CD4-positive, alpha-beta memory T cell (primary cell): ENCODE data around the gene ERC2. TPM values are rescaled to one million over a fixed set of nuclear protein-coding genes. Genes with fewer than 3 reads are reported as not detected.

Experiments used
- CTCF ChIA-PET: fragments of 350-600 bp; sonication (Branson Sonifier 250); formaldehyde crosslinking; loops from one replicate; lab custom pipeline; 2021; ENCODE audit warnings: inconsistent platforms; ENCODE audit not compliant: partially characterized antibody; lab: Charles Lee
- POLR2A ChIA-PET: fragments of 350-600 bp; sonication (Branson Sonifier 250); formaldehyde crosslinking; loops from one replicate; lab custom pipeline; 2021; ENCODE audit not compliant: partially characterized antibody; lab: Charles Lee
- DNase-seq, 5 donors: peaks; one replicate each; pipeline versions ENCODE4 v3.0.0 to v3.0.0-alpha.2; 2020 to 2022; ENCODE audit warnings: mixed read lengths in 1 of 5
- H3K27ac ChIP-seq: one replicate; pipeline ENCODE4 v1.7.0; 2013; ENCODE audit warnings: low read depth, low read length
- H3K27me3 ChIP-seq: 2 replicates; pipeline ENCODE4 v1.7.0; 2013; ENCODE audit warnings: mild to moderate bottlenecking, low read length, moderate library complexity; ENCODE audit not compliant: insufficient read depth
- H3K36me3 ChIP-seq: 2 replicates; pipeline ENCODE4 v1.7.0; 2013; ENCODE audit warnings: mild to moderate bottlenecking, low read length, moderate library complexity; ENCODE audit not compliant: insufficient read depth
- H3K4me1 ChIP-seq: 2 replicates; pipeline ENCODE4 v1.7.0; 2013; ENCODE audit warnings: mild to moderate bottlenecking, low read length, moderate library complexity; ENCODE audit not compliant: insufficient read depth
- H3K4me3 ChIP-seq, 2 donors: one replicate each; pipeline ENCODE4 v1.7.0; 2013; ENCODE audit warnings: low read length in 2 of 2, mild to moderate bottlenecking in 1 of 2
- H3K9me3 ChIP-seq, 2 donors: one replicate each; pipeline ENCODE4 v1.7.0; 2013; ENCODE audit warnings: low read length in 2 of 2, control low read depth in 1 of 2; ENCODE audit not compliant: control insufficient read depth in 1 of 2
- H3K27ac Mint-ChIP-seq, 7 donors: one replicate each; pipeline ENCODE4 v1.8.0; 2020 to 2021; ENCODE audit warnings: mixed read lengths in 7 of 7, mild to moderate bottlenecking in 6 of 7, inconsistent platforms in 3 of 7, moderate library complexity in 3 of 7
- H3K27me3 Mint-ChIP-seq, 2 donors: one replicate each; pipeline ENCODE4 v1.8.0; 2020 to 2021; ENCODE audit warnings: mixed read lengths in 2 of 2
- H3K36me3 Mint-ChIP-seq, 2 donors: one replicate each; pipeline ENCODE4 v1.8.0; 2020 to 2021; ENCODE audit warnings: mixed read lengths in 2 of 2, inconsistent platforms in 1 of 2, mild to moderate bottlenecking in 1 of 2
- H3K4me1 Mint-ChIP-seq, 4 donors: one replicate each; pipeline ENCODE4 v1.8.0; 2020 to 2021; ENCODE audit warnings: mixed read lengths in 4 of 4, mild to moderate bottlenecking in 1 of 4
- H3K4me3 Mint-ChIP-seq, 8 donors: one replicate each; pipeline ENCODE4 v1.8.0; 2020 to 2021; ENCODE audit warnings: mixed read lengths in 8 of 8, mild to moderate bottlenecking in 7 of 8, moderate library complexity in 6 of 8, inconsistent platforms in 3 of 8
- H3K9me3 Mint-ChIP-seq, 8 donors: one replicate each; pipeline ENCODE4 v1.8.0; 2020 to 2021; ENCODE audit warnings: mixed read lengths in 8 of 8, mild to moderate bottlenecking in 5 of 8, inconsistent platforms in 3 of 8, moderate library complexity in 1 of 8
- intact Hi-C: fragments of 100-400 bp; cut with micrococcal nuclease; formaldehyde crosslinking; loops from one replicate; pipeline ENCODE4 v1.15.1; 2023
- polyA plus RNA-seq, 2 donors: library from polyadenylated mRNA; unstranded; fragments of 300-500 nt; fragmentation: Illumina TruSeq; gene quantifications; one replicate each; pipeline ENCODE4 v1.2.3, GENCODE V29; 2021
- total RNA-seq, 2 experiments: library from RNA; stranded (reverse); gene quantifications; one replicate each; pipeline ENCODE4 v1.2.3, GENCODE V29; 2021

ERC2 gene
- total and polyA plus RNA-seq, 4 experiments from 2014 or later, result not detected

- Histone ChIP-seq H3K27ac (no peak overlapping the region), H3K4me3 (no peak overlapping the region), H3K4me1 (no peaks in the 10 kb centered on the region), H3K36me3 (no peaks in the 10 kb centered on the region), H3K9me3 (no peaks in the 10 kb centered on the region), H3K27me3 (no peaks in the 10 kb centered on the region)
- Mint-ChIP-seq H3K27me3 (no peaks in the 10 kb centered on the region), H3K9me3 (peaks cover 0 to 10% (median 0%) of the 10 kb centered on the region in 8 donors), H3K4me3 (no peak overlapping the region), H3K36me3 (no peaks in the 10 kb centered on the region), H3K27ac (no peak overlapping the region), H3K4me1 (no peaks in the 10 kb centered on the region)
- POLR2A ChIA-PET, result no interaction called here
- CTCF ChIA-PET, result no interaction called here
- intact Hi-C loops, result no loop called here
- no peak for DNase-seq
Measured at GRCh38 chr3:55639896-55640765, 828.1 kb downstream of the ERC2 start.

- H3K27me3 Mint-ChIP-seq, result no peaks in the 10 kb centered on the region
- H3K4me3 Mint-ChIP-seq, result no peak overlapping the region
- no peak overlapping the region for H3K27ac Mint-ChIP-seq
Measured at GRCh38 chr3:55639143-55639542, 829.1 kb downstream of the ERC2 start.

GRCh38 chr3:55637906-55638638, 830.2 kb downstream of the ERC2 start:
- intact Hi-C loops, result no loop called here
- H3K4me1 ChIP-seq, result no peaks in the 10 kb centered on the region
- CTCF ChIA-PET, result no interaction called here
- H3K9me3 Mint-ChIP-seq, result peaks cover 0 to 10% (median under 1%) of the 10 kb centered on the region in 8 donors
- DNase-seq, result no peak
- no peaks in the 10 kb centered on the region for H3K4me1 Mint-ChIP-seq
- no peak overlapping the region for H3K27ac Mint-ChIP-seq
- H3K36me3 Mint-ChIP-seq, result no peaks in the 10 kb centered on the region
- POLR2A ChIA-PET, result no interaction called here
- H3K27me3 Mint-ChIP-seq, result no peaks in the 10 kb centered on the region
- no peak overlapping the region for H3K4me3 Mint-ChIP-seq
- no peaks in the 10 kb centered on the region for H3K27me3 ChIP-seq
- no peaks in the 10 kb centered on the region for H3K36me3 ChIP-seq
- H3K27ac ChIP-seq, result no peak overlapping the region
- no peaks in the 10 kb centered on the region for H3K9me3 ChIP-seq
- H3K4me3 ChIP-seq, result no peak overlapping the region

More at GRCh38 chr3:55639143-55639542, 829.1 kb downstream of the ERC2 start:
- DNase-seq, result no peak
- Histone ChIP-seq H3K4me1 (no peaks in the 10 kb centered on the region), H3K36me3 (no peaks in the 10 kb centered on the region), H3K4me3 (no peak overlapping the region), H3K27ac (no peak overlapping the region), H3K27me3 (no peaks in the 10 kb centered on the region), H3K9me3 (no peaks in the 10 kb centered on the region)
- intact Hi-C loops, result no loop called here
- ChIA-PET POLR2A (no interaction called here), CTCF (no interaction called here)
- peaks cover 0 to 10% (median 0%) of the 10 kb centered on the region in 8 donors for H3K9me3 Mint-ChIP-seq
- no peaks in the 10 kb centered on the region for H3K4me1 Mint-ChIP-seq
- H3K36me3 Mint-ChIP-seq, result no peaks in the 10 kb centered on the region

GRCh38 chr3:55636300-55637195, 831.7 kb downstream of the ERC2 start:
- Mint-ChIP-seq H3K9me3 (peaks cover 0 to 11% (median 0%) of the 10 kb centered on the region in 8 donors), H3K4me3 (no peak overlapping the region), H3K27me3 (no peaks in the 10 kb centered on the region), H3K27ac (no peak overlapping the region), H3K36me3 (no peaks in the 10 kb centered on the region), H3K4me1 (no peaks in the 10 kb centered on the region)
- CTCF ChIA-PET, result no interaction called here
- POLR2A ChIA-PET, result no interaction called here
- intact Hi-C loops, result no loop called here
- Histone ChIP-seq H3K27me3 (no peaks in the 10 kb centered on the region), H3K27ac (no peak overlapping the region), H3K4me1 (no peaks in the 10 kb centered on the region), H3K4me3 (no peak overlapping the region), H3K9me3 (no peaks in the 10 kb centered on the region), H3K36me3 (no peaks in the 10 kb centered on the region)
- DNase-seq, result no peak

GRCh38 chr3:55634345-55634744, 833.9 kb downstream of the ERC2 start:
- H3K4me1 ChIP-seq, result no peaks in the 10 kb centered on the region
- no peaks in the 10 kb centered on the region for H3K27me3 ChIP-seq
- H3K4me3 Mint-ChIP-seq, result no peak overlapping the region
- H3K27ac Mint-ChIP-seq, result no peak overlapping the region
- intact Hi-C loops, result no loop called here
- H3K9me3 Mint-ChIP-seq, result peaks cover 0 to 11% (median 3%) of the 10 kb centered on the region in 8 donors
- H3K4me1 Mint-ChIP-seq, result no peaks in the 10 kb centered on the region
- CTCF ChIA-PET, result no interaction called here
- POLR2A ChIA-PET, result no interaction called here
- H3K4me3 ChIP-seq, result no peak overlapping the region
- H3K27me3 Mint-ChIP-seq, result no peaks in the 10 kb centered on the region
- no peaks in the 10 kb centered on the region for H3K9me3 ChIP-seq
- no peak overlapping the region for H3K27ac ChIP-seq
- DNase-seq, result no peak
- no peaks in the 10 kb centered on the region for H3K36me3 Mint-ChIP-seq
- H3K36me3 ChIP-seq, result no peaks in the 10 kb centered on the region

DNA sequence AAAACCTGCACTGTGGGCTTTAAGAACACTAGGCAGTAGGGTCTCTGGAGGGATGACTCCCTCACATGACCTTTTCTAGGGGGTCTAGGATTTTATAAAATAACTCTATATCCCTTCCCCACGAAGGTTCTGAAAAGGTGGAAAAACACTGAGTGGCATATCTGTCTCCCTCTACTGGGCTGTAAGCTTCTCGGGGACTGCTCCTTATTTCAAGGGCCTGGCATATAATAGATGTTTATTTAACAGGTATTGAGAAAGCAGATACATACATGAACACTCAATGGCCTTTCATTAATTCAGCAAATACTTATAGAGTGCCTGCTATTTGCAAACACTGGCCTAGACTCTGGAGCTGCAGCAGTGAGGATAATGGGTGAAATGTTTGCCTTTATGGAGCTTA, 834.9 kb downstream of the ERC2 start:
- Histone ChIP-seq H3K4me1 (no peaks in the 10 kb centered on the region), H3K27me3 (no peaks in the 10 kb centered on the region), H3K27ac (no peak overlapping the region), H3K36me3 (no peaks in the 10 kb centered on the region), H3K9me3 (no peaks in the 10 kb centered on the region), H3K4me3 (no peak overlapping the region)
- Mint-ChIP-seq H3K27ac (no peak overlapping the region), H3K4me3 (no peak overlapping the region), H3K4me1 (no peaks in the 10 kb centered on the region), H3K36me3 (no peaks in the 10 kb centered on the region), H3K27me3 (no peaks in the 10 kb centered on the region), H3K9me3 (peaks cover 0 to 7% (median 3%) of the 10 kb centered on the region in 8 donors)
- intact Hi-C loops, result no loop called here
- ChIA-PET CTCF (no interaction called here), POLR2A (no interaction called here)
- DNase-seq, result no peak
